ENCODE data around the gene GSN. TPM values are rescaled to one million over a fixed set of nuclear protein-coding genes. Genes with fewer than 3 reads are reported as not detected.

The GSN gene
- total and polyA plus RNA-seq, 2 of the 8 experiments (the other 6 are each of a cell fraction or from before 2014, with no cell fraction given), result 52.3 to 94.5 TPM

DNA sequence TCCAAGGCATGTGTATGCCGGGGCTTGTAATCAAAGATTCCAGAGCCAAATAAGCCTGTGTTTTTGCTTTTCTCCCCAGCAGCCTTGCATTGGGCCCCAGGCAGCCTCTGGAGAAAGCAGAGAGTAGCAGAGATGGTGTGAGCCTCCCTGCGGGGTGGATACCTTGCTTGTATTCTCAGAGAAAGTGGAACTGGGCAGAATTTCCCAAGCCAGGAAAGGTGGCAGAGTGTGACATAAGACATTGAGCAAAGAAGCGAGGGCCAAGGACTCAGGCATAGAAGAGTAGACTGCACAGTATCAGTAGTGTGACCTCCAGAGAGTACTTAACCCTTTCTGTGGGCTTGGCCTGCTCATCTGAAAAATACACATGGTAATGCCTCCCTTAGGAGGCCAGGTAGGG, 1.6 kb upstream of the GSN start (continued):
- TF ChIP-seq RFX5 (IDR thresholded peaks at IDR 0.05; ENCODE audit: borderline replicate concordance, low read depth, low read length) (no peak), SAP30 (IDR thresholded peaks at IDR 0.05; ENCODE audit: insufficient read depth, insufficient replicate concordance, low read length) (no peak), ZNF274 (IDR thresholded peaks at IDR 0.05; ENCODE audit: borderline replicate concordance, extremely low read depth, low read length) (no peak), SP4 (IDR thresholded peaks at IDR 0.05; ENCODE audit: low read length) (no peak), CEBPB (IDR thresholded peaks at IDR 0.05; ENCODE audit: low read depth, low read length) (no peak), EP300 (IDR thresholded peaks at IDR 0.05; ENCODE audit: borderline replicate concordance in 1 of 2, low read depth in 2 of 2, low read length in 2 of 2) (no peak), FOSL1 (IDR thresholded peaks at IDR 0.05; ENCODE audit: insufficient read depth, low read depth, low read length) (no peak)

All from H1 (cell line).